ENCODE measurements around the gene ATP6V1F. TPM values are rescaled to one million over a fixed set of nuclear protein-coding genes. Genes with fewer than 3 reads are reported as not detected.

The ATP6V1F gene
- total RNA-seq, 4 donors from 2014 or later, result 31.2 to 137 (median 61.3) TPM

DNA sequence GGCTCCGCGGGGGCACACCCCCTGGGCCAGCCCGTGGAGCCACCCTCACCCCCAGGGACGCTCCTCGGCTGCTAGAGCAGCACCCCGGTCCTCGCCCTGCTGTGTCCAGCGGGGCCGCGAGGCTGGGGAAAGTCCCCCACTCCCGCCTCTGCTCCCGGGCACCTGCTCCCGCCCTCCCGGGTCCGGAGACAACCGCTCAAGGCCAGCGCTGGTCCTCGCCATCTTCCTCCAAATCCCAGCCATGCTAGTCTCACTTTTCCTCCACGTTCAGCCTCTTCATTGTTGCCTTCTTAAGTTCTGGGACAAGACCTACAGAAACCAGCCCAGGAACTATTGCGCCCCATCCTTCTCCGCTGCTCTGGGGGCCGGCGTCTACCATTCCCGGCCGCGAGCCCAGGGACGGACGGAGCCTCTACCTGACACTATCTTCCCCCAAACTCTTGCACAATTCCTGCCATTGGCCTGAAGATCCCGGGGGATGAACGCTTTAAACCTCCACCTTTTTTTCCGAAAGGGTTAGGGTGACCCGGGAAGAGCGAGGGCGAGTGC, 52.7 kb downstream of the ATP6V1F start:
- Histone ChIP-seq H3K4me3 (peak overlapping the region in 1 of 2 donors; percentile 2), H3K27ac (no peak overlapping the region), H3K9me3 (no peaks in the 10 kb centered on the region), H3K27me3 (no peaks in the 10 kb centered on the region), H3K4me1 (no peaks in the 10 kb centered on the region), H3K36me3 (no peaks in the 10 kb centered on the region)
- DNase-seq, result no peak
- intact Hi-C loops (cut with DNase I; ENCODE audit: low total_unique reads), result no loop called here
- no peak for TF ChIP-seq POLR2A (IDR thresholded peaks at IDR 0.05)
- TF ChIP-seq, protein P1, sequence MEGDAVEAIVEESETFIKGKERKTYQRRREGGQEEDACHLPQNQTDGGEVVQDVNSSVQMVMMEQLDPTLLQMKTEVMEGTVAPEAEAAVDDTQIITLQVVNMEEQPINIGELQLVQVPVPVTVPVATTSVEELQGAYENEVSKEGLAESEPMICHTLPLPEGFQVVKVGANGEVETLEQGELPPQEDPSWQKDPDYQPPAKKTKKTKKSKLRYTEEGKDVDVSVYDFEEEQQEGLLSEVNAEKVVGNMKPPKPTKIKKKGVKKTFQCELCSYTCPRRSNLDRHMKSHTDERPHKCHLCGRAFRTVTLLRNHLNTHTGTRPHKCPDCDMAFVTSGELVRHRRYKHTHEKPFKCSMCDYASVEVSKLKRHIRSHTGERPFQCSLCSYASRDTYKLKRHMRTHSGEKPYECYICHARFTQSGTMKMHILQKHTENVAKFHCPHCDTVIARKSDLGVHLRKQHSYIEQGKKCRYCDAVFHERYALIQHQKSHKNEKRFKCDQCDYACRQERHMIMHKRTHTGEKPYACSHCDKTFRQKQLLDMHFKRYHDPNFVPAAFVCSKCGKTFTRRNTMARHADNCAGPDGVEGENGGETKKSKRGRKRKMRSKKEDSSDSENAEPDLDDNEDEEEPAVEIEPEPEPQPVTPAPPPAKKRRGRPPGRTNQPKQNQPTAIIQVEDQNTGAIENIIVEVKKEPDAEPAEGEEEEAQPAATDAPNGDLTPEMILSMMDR (IDR thresholded peaks at IDR 0.05), result no peak

Other genes with a start within 250 kb of the ATP6V1F start
- gene GARIN1A, start 190.6 kb upstream of the ATP6V1F start, total RNA-seq, result 1 to 10 TPM in 1 of 4 donors, under 1 TPM in 1, not detected in 2; 0.35 to 6.6 TPM
- gene CALU, start 123.5 kb upstream of the ATP6V1F start, total RNA-seq, result 100 to 1,000 TPM in 3 of 4 donors, 10 to 100 TPM in 1; 83.0 to 334 (median 108) TPM
- gene OPN1SW, start 87.1 kb upstream of the ATP6V1F start, total RNA-seq, result not detected
- gene CCDC136, start 70.9 kb upstream of the ATP6V1F start, total RNA-seq, result 10 to 100 TPM; 11.5 to 26.4 (median 14.8) TPM
- gene FLNC, start 32.5 kb upstream of the ATP6V1F start, total RNA-seq, result 100 to 1,000 TPM in 2 of 4 donors, 10 to 100 TPM in 2; 16.5 to 126 (median 105) TPM
- gene KCP, start 47.9 kb downstream of the ATP6V1F start, total RNA-seq, result 1 to 10 TPM in 1 of 4 donors, under 1 TPM in 1, not detected in 2; 0.18 to 3.5 TPM
- gene IRF5, start 75.1 kb downstream of the ATP6V1F start, total RNA-seq, result 10 to 100 TPM in 1 of 4 donors, 1 to 10 TPM in 3; 2.0 to 52.5 (median 4.5) TPM
- 10 to 100 TPM; 14.6 to 57.9 (median 31.9) TPM for gene TNPO3, start 192.3 kb downstream of the ATP6V1F start, total RNA-seq